Stimulated activated CD4-positive, alpha-beta T cell treated with anti-CD3 and anti-CD28 coated beads, TNF-alpha, amount 100 ng/mL, for 1 hour (primary cell): ENCODE results near the gene CCDC106.

Source experiments
- DNase-seq, 3 donors: peaks; one replicate each; pipeline ENCODE4 v3.0.0-alpha.2; 2020; ENCODE audit warnings: low read depth in 3 of 3, low spot score in 1 of 3

CCDC106 gene

GRCh38 chr19:55667958-55668357 is 19.9 kb downstream of the CCDC106 start:
- DNase-seq: no peak

GRCh38 chr19:55668603-55669348 is 20.8 kb downstream of the CCDC106 start:
- no peak for DNase-seq

- no peak for DNase-seq
Observed at GRCh38 chr19:55669418-55670279, 21.6 kb downstream of the CCDC106 start.

- no peak for DNase-seq
Observed at GRCh38 chr19:55670280-55671053, 22.5 kb downstream of the CCDC106 start.

- no peak for DNase-seq
Observed at GRCh38 chr19:55671054-55671378, 23.0 kb downstream of the CCDC106 start.

GRCh38 chr19:55672418-55672817 is 24.4 kb downstream of the CCDC106 start:
- no peak for DNase-seq

GRCh38 chr19:55673465-55673864 is 25.5 kb downstream of the CCDC106 start:
- no peak for DNase-seq

GRCh38 chr19:55673889-55674288 is 25.9 kb downstream of the CCDC106 start:
- DNase-seq: no peak

- no peak for DNase-seq
Observed at GRCh38 chr19:55674459-55674840, 26.4 kb downstream of the CCDC106 start.

GRCh38 chr19:55674841-55675660 is 27.0 kb downstream of the CCDC106 start, which contains the start of gene EPN1:
Gene EPN1, plus strand, starts transcription at chr19:55675226. Its CDS starts 3,402 bp downstream, at chr19:55678628.
- DNase-seq: peak; percentile 93 to 96 (median 95)

GRCh38 chr19:55675661-55676354 is 27.8 kb downstream of the CCDC106 start:
- no peak for DNase-seq

- DNase-seq: no peak
Observed at GRCh38 chr19:55676383-55676782, 28.4 kb downstream of the CCDC106 start.

GRCh38 chr19:55676889-55677505 is 29.0 kb downstream of the CCDC106 start:
- DNase-seq: no peak

GRCh38 chr19:55677572-55678028 is 29.6 kb downstream of the CCDC106 start:
- no peak for DNase-seq

GRCh38 chr19:55678121-55678671 is 30.2 kb downstream of the CCDC106 start:
- DNase-seq: no peak

GRCh38 chr19:55679343-55680257 is 31.6 kb downstream of the CCDC106 start:
- DNase-seq: no peak

- DNase-seq: no peak
Observed at GRCh38 chr19:55680339-55681130, 32.5 kb downstream of the CCDC106 start.
